Stimulated activated CD8-positive, alpha-beta memory T cell treated with anti-CD3 and anti-CD28 coated beads, Interleukin-7, amount 100 ng/mL, for 24 hours (primary cell): ENCODE data around the gene ALOX15.
"Not testable (repeated sequence)": the region's sequence is repeated elsewhere in the genome, so short reads cannot be mapped to it uniquely, and the experiment has no call there.

Experiments
- DNase-seq: peaks from one replicate; pipeline ENCODE4 v3.0.0-alpha.2; 2020; ENCODE audit warnings: low read depth

ALOX15 gene

GRCh38 chr17:4617590-4618351 lies 23.7 kb downstream of the ALOX15 start:
- DNase-seq: no peak

DNA sequence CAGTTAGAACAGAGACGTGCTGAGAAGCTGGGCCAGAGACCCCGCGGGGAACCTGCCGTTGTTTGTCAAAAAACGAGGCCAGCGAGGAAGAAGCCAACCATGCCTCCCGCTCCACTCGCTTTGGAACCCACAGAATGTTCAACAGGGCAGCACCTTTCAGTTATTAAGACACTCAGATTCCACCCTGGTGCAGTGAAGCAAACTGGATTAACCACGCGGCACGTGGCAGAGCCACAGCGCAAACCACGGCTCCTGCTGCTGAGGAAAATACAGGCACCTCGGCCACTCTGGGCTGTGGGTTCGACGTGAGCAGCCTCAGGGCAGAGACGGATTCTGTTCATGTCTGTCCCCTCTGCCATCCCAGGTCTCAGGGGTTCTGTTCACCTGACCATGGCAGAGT lies 24.4 kb downstream of the ALOX15 start:
- DNase-seq: no peak

- DNase-seq: no peak
Measured at GRCh38 chr17:4616476-4616875, 25.0 kb downstream of the ALOX15 start.

DNA sequence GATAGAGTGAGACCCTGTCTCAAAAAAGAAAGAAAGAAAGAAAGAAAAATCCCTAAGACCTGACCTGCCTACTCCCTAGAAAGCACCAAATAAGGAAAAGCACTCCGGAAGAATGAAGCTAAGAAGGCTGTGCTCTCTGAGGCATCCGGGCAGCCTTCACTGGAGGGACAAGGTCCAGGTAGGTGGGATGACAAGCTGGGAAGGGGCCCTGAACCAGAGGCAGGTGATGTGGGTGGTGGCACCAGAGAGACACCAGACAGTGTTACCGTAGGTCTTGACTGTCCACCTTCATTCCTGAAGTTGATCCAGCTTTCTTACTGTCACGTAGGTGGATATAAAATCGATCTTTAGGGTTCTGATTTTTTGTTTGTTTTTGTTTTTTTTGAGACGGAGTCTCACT lies 30.8 kb downstream of the ALOX15 start:
- no peak for DNase-seq

DNA sequence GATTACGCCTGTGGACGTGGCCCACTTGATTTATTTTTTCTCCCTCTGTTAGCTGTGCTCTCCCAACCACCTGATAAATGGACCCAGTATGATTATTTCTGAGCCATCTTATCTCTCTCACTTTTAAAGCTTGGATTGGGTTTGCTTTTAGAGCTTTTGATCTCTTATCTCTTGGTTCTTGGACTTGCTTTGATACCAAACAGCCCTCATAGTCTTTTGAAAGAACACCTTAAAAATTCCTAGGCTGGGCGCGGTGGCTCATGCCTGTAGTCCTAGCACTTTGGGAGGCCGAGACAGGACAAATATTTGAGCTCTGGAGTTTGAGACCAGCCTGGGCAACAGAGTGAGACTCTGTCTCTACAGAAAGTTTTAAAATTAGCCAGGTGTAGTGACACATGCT lies 31.3 kb downstream of the ALOX15 start:
- DNase-seq: no peak

GRCh38 chr17:4609761-4610160 lies 31.7 kb downstream of the ALOX15 start:
- DNase-seq: no peak

- no peak for DNase-seq
Measured at GRCh38 chr17:4607773-4608187, 33.7 kb downstream of the ALOX15 start.

GRCh38 chr17:4607261-4607741 lies 34.2 kb downstream of the ALOX15 start:
- DNase-seq: no peak

GRCh38 chr17:4605826-4606225 lies 35.7 kb downstream of the ALOX15 start:
- no peak for DNase-seq

- not testable (repeated sequence) for DNase-seq
Measured at GRCh38 chr17:4604736-4605135, 36.7 kb downstream of the ALOX15 start.

- no peak for DNase-seq
Measured at GRCh38 chr17:4604111-4604644, 37.3 kb downstream of the ALOX15 start.

- no peak for DNase-seq
Measured at GRCh38 chr17:4602041-4602440, 39.4 kb downstream of the ALOX15 start.

DNA sequence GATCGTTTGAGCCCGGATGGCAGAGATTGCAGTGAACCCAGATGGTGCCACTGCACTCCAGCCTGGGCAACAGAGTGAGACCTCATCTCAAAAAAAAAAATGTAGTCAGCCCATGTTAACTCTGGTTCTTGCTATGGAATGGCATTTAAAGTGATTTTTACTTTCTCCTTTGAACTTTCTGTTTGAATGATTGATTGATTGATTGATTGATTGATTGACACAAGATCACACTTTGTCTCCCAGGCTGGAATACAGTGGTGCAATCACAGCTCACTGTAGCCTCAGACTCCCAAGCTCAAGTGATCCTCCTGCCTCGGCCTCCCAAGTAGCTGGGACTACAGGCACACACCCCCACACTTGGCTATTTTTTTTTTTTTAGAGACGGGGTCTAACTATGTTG lies 40.2 kb downstream of the ALOX15 start:
- no peak for DNase-seq

DNA sequence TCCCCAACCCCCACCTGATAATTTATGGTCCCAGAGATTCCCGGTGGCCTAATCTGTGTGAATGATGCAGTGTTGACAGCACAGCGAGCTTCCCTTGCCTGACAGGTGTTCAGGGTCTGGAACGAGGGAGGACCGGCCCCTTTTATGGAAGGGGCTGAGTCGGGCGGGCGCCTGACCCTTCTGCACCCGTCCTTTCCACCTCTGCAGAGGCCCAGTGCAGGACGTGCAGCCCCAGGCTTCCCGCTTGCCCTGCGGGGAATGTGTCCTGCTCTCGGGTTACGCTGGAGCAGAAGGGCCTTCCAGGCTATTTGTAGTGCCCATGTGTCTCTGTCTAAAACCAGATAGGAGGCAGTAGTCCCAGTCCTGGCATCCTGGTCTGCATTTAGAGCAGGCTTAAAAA lies 40.9 kb downstream of the ALOX15 start:
- no peak for DNase-seq

GRCh38 chr17:4599505-4600281 lies 41.8 kb downstream of the ALOX15 start:
- no peak for DNase-seq

- no peak for DNase-seq
Measured at GRCh38 chr17:4598776-4599504, 42.5 kb downstream of the ALOX15 start.

GRCh38 chr17:4597975-4598374 lies 43.5 kb downstream of the ALOX15 start:
- no peak for DNase-seq

DNA sequence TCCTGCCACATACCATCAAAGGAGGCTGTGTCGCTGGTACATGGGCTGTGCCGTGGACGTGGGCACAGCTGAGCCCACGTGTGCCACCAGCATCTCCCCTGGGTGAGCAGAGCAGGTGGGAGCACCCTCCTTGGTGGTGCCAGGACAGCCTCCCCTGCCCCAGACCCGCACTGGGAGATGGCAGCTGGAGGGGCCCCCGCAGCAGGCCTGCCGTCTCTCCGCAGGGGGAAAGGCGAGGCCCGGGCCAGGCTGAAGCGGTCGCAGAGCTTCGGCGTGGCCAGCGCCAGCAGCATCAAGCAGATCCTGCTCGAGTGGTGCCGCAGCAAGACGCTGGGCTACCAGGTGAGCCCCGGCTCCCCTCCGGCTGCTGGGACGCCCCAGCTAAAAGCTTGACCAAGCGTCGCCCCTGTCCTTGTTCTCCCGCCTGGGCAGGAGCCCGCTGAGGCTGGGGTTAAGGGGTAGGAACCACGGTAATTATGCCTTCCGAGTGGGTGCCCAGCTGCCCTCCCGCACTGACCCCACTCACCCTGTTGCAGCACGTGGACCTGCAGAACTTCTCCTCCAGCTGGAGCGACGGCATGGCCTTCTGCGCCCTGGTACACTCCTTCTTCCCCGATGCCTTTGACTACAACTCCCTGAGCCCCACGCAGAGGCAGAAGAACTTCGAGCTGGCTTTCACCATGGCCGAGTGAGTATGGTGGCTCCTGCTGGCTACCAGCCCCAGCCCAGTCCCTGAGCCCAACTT lies 44.7 kb downstream of the ALOX15 start:
- no peak for DNase-seq

GRCh38 chr17:4595685-4596342 lies 45.7 kb downstream of the ALOX15 start:
- DNase-seq: not testable (repeated sequence)

- DNase-seq: no peak
Measured at GRCh38 chr17:4594931-4595684, 46.4 kb downstream of the ALOX15 start.
